AG09319 (cell line): ENCODE data around the gene FBXO44.

Experiments
- DNase-seq: peaks from one replicate; pipeline ENCODE4 v3.0.0-alpha.2; 2010; ENCODE audit warnings: low read depth; ENCODE audit errors: extremely low read depth
- CTCF ChIP-seq: IDR thresholded peaks from 2 replicates; pipeline ENCODE4 v1.5.1; 2011; ENCODE audit warnings: low read depth, mild to moderate bottlenecking, inconsistent platforms, low read length, moderate library complexity

Gene FBXO44

DNA sequence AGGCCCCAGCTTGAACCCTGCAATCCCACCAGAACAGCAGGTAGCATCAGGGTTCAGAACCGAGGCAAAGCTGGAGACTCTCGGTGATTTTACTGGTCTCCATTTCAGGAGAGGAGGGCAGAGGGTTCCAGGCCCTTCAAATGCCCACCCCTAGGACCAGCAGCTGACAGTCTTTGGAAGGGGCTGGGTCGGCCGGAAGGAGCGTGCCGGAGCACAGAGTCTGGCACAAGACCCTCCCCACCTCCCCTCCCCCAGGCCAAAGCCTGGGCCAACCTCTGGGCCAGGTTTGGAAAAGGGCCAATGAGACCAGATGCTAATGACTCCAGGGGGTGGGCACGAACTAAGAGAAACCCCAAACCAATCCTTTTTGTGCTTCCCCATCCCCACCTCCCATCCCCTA lies 7.3 kb upstream of the FBXO44 start:
- TF ChIP-seq CTCF = no peak
- no peak for DNase-seq

GRCh38 chr1:11648039-11648438 lies 6.6 kb upstream of the FBXO44 start:
- TF ChIP-seq CTCF = no peak
- DNase-seq = no peak

DNA sequence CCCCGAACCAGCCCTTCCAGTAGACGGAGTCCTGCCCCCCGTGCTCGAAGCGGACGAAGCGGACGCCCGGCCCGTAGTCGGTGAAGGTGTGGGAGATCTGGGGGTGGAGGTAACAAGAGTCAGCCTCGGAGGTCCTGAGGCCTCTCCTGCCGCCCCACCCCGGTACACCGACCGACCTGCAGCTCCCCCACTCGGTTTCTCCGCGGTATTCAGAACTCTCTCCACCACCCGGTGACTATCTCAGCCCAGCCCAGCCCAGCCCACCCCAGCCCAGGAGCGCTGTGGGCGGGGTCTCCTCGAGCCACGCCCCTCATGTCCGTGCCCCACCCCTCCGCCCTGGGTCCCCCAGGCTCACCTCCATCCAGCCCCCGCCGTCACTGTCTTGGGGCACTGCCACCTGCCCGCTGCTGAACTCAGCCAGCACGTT lies 5.9 kb upstream of the FBXO44 start:
- DNase-seq = no peak
- no peak for TF ChIP-seq CTCF

DNA sequence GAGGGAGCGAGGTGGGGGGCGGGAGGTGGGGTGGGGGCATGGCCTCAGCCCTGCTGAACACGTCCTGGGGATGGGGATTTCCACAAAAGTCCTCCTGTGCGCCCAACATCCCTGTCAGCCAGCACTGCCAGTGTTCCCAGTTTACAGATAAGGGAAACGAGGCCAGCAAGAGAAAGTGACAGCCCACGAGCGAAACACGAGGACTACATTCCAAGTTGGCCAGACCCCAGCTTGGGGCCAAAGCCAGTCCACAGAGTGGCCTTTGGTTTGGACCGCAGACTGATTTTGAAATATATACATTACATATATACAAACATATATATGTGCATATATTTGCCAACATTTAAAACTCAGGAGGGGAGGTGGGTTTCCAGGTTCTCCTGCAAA lies 5.4 kb upstream of the FBXO44 start:
- TF ChIP-seq CTCF = no peak
- DNase-seq = no peak

- TF ChIP-seq CTCF = no peak
- DNase-seq = no peak
Measured at GRCh38 chr1:11649624-11650330, 4.9 kb upstream of the FBXO44 start.

GRCh38 chr1:11650331-11650991 lies 4.2 kb upstream of the FBXO44 start:
- peak; percentile 15 for DNase-seq
- peak; percentile 57 for TF ChIP-seq CTCF

- no peak for TF ChIP-seq CTCF
- no peak for DNase-seq
Measured at GRCh38 chr1:11651017-11651416, 3.7 kb upstream of the FBXO44 start.
